NCI-H2227 (cell line): Measurements from ENCODE around the gene CYP2W1.
A peak's percentile ranks its signal among the peaks of the same experiment; 100 is the strongest.
"Not testable (repeated sequence)": the region's sequence is repeated elsewhere in the genome, so short reads cannot be mapped to it uniquely, and the experiment has no call there.

Experiments used
- DNase-seq: peaks from one replicate; lab custom pipeline; 2025; ENCODE audit not compliant: unreplicated experiment; lab: John Stamatoyannopoulos, UW

The CYP2W1 gene

DNA sequence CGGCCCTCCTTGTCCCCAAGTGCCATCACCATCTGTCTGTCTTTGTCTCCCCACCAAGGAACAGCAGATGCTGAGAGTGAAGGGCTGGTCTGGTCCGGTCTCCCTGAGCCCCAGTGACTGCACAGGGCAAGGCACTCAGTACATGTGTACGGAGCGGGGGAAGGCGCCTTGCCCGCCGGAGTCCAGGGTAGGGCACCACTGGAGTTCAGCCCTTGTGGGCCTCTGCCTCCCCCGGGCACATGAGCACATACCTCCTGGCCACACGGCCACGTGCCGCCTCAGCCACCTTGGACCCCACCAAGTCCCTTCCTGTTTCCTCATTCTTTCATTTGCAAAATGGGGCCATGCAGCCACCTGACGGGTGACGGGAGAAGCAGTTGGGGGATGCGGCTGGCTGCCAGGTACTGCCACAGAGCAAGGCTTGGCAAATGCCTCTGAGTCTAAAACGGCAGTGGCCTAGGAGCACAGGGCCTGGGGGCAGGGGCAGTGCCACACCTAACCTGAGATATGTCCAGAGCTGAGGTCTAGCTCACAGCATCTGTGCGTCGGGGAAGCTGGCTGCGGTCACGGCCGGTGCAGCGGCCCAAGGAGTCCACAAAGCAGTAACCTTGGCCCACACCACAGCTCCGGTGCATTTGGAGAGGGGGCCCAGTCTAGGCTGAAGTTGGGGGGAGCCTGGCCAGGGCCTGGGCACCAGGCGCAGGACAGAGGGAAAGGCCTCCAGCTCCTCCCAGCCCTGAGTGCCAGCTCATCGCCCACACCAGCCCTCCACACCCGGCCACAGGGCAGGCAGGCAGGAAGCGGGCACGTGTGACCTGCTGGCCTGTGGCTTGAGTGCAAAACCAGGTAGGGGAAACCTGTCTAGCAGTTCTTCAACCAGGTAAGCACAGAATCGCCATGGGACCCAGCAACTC lies 33.7 kb upstream of the CYP2W1 start:
- no peak for DNase-seq

DNA sequence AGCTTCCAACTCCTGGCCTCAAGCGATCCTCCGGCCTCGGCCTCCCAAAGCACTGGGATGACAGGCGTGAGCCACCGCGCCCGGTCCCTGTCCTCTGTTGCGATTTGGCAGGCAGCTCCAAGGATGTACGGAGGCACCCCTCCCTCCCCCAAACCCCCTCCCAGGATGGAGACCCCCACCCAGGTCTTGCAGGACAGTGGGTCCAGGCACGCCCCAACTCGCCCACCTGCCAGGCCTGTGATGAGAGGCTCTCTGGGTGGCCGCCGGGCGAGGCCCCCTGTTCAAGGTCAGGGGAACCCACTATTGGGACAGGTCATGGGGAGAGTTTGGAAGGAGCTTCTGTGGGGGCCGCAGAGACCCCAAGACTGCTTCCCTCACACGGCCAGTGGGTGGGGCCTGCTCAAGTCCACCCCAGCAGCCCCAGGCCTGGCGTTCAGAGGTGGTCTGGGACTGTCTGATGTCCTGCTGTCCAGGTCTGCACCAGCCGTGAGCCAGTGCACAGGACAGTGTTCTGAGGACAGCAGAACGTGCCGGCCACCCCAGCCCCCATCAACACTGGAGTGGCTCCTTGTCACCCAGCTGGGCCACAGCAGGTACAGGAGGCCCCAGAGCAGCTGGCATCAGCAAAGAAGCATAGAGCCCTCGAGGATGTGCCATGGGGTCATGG lies 31.0 kb upstream of the CYP2W1 start:
- no peak for DNase-seq

- DNase-seq = no peak
Observed at GRCh38 chr7:952548-953441, 30.2 kb upstream of the CYP2W1 start.

GRCh38 chr7:953547-954327 lies 29.2 kb upstream of the CYP2W1 start:
- DNase-seq = peak; percentile 53

- DNase-seq = peak; percentile 59
Observed at GRCh38 chr7:954330-955238, 28.4 kb upstream of the CYP2W1 start, which contains the start of gene ADAP1. ADAP1 (minus strand) TSS chr7:954680; CDS start chr7:954477, 203 bp downstream.

DNA sequence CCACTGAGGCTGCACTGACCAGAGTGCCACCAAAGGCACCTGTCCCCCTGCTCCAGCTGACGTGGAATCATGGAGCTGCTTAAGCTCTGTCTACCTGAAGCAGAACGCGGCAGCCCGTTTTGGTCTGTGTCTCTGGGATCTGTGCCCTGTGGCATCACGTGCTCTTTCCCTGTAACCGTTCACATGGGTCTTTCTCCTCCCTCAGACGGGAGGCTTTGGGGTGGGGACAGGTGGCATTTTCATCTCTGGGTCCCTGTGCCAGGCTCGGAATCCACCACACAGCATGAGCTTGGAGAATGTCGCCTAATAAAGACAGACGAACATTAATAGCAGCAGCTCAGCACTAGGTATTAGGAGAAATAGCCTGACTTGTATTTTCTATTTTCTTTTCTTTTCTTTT lies 26.9 kb upstream of the CYP2W1 start:
- DNase-seq = no peak

GRCh38 chr7:957418-958220 lies 25.4 kb upstream of the CYP2W1 start:
- DNase-seq = no peak

GRCh38 chr7:958221-959200 lies 24.5 kb upstream of the CYP2W1 start:
- no peak for DNase-seq

DNA sequence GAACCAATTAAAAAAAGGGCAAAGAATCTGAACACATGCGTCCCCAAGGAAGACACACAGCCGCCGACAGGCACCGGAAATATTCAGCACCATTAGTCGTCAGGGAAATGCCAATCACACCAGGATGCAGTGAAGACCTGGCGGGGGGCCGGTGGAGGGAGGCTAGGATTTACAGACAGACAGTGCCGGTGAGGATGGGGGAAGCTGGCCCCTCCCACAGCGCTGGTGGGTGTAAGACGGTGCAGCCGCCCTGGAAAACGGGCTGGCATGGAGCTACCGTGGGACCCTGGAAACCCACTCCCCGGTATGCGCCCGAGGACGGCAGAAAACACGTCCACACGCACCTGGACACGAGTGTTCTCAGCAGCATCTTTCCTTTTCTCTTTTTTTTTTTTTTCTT lies 23.7 kb upstream of the CYP2W1 start:
- peak; percentile 10 for DNase-seq

GRCh38 chr7:959740-960139 lies 23.2 kb upstream of the CYP2W1 start:
- DNase-seq = not testable (repeated sequence)

GRCh38 chr7:960269-960871 lies 22.6 kb upstream of the CYP2W1 start:
- DNase-seq = no peak

- not testable (repeated sequence) for DNase-seq
Observed at GRCh38 chr7:960972-961371, 22.0 kb upstream of the CYP2W1 start.

DNA sequence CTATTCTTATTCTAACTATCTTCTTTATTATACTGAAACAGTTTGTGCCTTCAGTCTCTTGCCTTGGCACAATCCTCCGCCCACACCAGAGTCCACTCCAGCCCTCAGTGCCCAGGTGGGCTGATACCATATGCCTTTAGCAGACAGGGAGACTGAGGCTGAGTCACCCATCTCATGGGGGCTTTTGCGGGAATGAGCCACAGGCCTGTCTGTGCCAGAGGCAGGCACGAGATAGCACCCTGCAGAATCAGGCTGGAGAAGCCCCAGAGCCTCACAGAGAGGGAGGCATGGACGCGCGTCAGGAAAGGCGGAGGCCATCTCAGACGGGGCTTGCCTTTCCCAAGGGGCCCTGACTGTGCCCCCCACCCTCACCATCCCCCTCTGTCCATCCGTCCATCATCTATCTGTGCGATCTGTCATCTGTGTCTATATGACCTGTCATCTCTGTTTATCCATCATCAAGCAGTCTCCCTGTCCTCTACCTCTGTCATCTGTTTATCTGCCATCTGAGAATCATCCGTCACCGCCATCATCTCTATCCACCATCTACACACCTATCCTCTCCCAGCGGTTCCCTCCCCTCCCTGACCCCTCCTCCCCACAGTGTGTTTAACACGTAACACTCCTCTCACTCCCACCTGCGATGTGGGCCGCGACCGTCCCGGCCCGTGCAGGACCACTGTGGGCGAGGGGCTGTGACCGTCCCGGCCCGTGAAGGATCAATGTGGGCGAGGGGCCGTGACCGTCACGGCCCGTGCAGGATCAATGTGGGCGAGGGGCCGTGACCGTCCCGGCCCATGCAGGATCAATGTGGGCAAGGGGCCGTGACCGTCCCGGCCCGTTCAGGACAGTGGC lies 21.2 kb upstream of the CYP2W1 start:
- no peak for DNase-seq

- no peak for DNase-seq
Observed at GRCh38 chr7:962401-963081, 20.4 kb upstream of the CYP2W1 start.

DNA sequence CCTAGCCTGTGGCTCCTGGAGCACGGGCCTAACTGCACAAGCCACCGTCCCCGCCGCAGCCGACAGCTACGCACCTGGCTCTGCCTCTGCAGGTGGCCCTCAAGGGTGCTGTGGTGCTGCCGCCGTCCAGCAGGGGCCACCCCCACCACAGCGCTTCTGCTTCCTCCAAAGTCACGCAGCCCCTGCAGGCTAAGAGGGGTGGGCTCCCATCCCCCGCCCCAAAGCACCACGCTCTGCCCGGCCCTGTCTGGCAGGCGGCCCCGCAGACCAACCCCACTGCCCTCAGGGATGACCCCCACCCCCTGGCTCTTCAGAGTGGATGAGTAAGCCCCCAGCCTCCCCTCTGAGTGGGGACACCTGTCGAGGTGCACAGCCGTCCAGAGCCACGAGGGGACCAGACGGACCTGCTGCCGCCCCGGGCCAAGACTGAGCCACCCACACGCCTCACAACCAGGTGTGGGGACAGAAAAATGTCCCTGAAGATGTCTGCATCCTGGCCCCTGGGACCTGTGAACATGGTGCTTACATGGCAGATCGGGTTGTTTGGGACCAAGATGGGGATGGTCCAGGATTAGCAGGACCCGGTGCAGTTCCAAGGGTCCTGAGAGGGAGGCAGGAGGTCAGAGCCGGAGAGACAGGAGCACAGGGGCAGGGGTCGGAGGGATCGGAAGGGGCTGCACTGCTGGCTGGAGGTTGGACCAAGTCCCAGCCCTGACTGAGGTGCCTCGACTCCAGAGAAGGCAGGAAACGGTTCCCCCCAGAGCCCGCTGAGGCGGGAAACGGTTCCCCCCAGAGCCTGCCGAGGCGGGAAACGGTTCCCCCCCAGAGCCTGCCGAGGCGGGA lies 19.5 kb upstream of the CYP2W1 start:
- DNase-seq = no peak
